Measurements from ENCODE around the gene CEP68.
"Not testable (repeated sequence)": the region's sequence is repeated elsewhere in the genome, so short reads cannot be mapped to it uniquely, and the experiment has no call there.

CEP68 gene

GRCh38 chr2:65019010-65019409 lies 37.2 kb upstream of the CEP68 start:
- H3K4me1 ChIP-seq = peaks cover 3% of the 10 kb centered on the region; the same call in 1 of the 2 replicates
- no peaks in the 10 kb centered on the region for H3K36me3 ChIP-seq

GRCh38 chr2:65019675-65020195 lies 36.5 kb upstream of the CEP68 start:
- no peaks in the 10 kb centered on the region for H3K36me3 ChIP-seq
- H3K4me1 ChIP-seq = peaks cover 3% of the 10 kb centered on the region; the same call in 1 of the 2 replicates
- no peak for TF ChIP-seq CTCF (IDR thresholded peaks at IDR 0.05; ENCODE audit: low read depth, low read length)
- peak; percentile 13 for DNase-seq
- no peak overlapping the region for H3K4me3 ChIP-seq (ENCODE audit: low read depth, low read length)
- no peaks in the 10 kb centered on the region for H3K27me3 ChIP-seq
- H3K9me3 ChIP-seq = no peaks in the 10 kb centered on the region

More at GRCh38 chr2:65019010-65019409, 37.2 kb upstream of the CEP68 start:
- Histone ChIP-seq H3K4me3 (ENCODE audit: low read depth, low read length) (no peak overlapping the region), H3K9me3 (no peaks in the 10 kb centered on the region), H3K27me3 (no peaks in the 10 kb centered on the region)
- TF ChIP-seq CTCF (IDR thresholded peaks at IDR 0.05; ENCODE audit: low read depth, low read length) = no peak
- DNase-seq = no peak

- not testable (repeated sequence) for H3K9me3 ChIP-seq; H3K27me3 ChIP-seq; DNase-seq; H3K4me3 ChIP-seq (ENCODE audit: low read depth, low read length); H3K4me1 ChIP-seq; H3K36me3 ChIP-seq
Measured at GRCh38 chr2:65020251-65020650, 36.0 kb upstream of the CEP68 start.

GRCh38 chr2:65020943-65021528 lies 35.2 kb upstream of the CEP68 start:
- Histone ChIP-seq H3K4me3 (ENCODE audit: low read depth, low read length) (no peak overlapping the region), H3K27me3 (no peaks in the 10 kb centered on the region), H3K36me3 (no peaks in the 10 kb centered on the region), H3K4me1 (peaks cover 3% of the 10 kb centered on the region; the same call in 1 of the 2 replicates), H3K9me3 (no peaks in the 10 kb centered on the region)
- DNase-seq = no peak
- TF ChIP-seq CTCF (IDR thresholded peaks at IDR 0.05; ENCODE audit: low read depth, low read length) = no peak

GRCh38 chr2:65021709-65022108 lies 34.5 kb upstream of the CEP68 start:
- no peak overlapping the region for H3K4me3 ChIP-seq (ENCODE audit: low read depth, low read length)
- H3K27me3 ChIP-seq = no peaks in the 10 kb centered on the region
- TF ChIP-seq CTCF (IDR thresholded peaks at IDR 0.05; ENCODE audit: low read depth, low read length) = no peak
- H3K9me3 ChIP-seq = no peaks in the 10 kb centered on the region
- H3K4me1 ChIP-seq = peaks cover 3% of the 10 kb centered on the region; the same call in 1 of the 2 replicates
- DNase-seq = peak; percentile 74
- no peaks in the 10 kb centered on the region for H3K36me3 ChIP-seq

- Histone ChIP-seq H3K36me3 (no peaks in the 10 kb centered on the region), H3K4me3 (ENCODE audit: low read depth, low read length) (no peak overlapping the region), H3K9me3 (no peaks in the 10 kb centered on the region), H3K4me1 (peaks cover 3% of the 10 kb centered on the region; the same call in 1 of the 2 replicates), H3K27me3 (no peaks in the 10 kb centered on the region)
- no peak for TF ChIP-seq CTCF (IDR thresholded peaks at IDR 0.05; ENCODE audit: low read depth, low read length)
- DNase-seq = no peak
Measured at GRCh38 chr2:65022189-65022588, 34.0 kb upstream of the CEP68 start.

Data from BE2C (cell line).